T47D (cell line): ENCODE results near the gene PREP.
A peak's percentile ranks its signal among the peaks of the same experiment; 100 is the strongest.
"Not testable (repeated sequence)": the region's sequence is repeated elsewhere in the genome, so short reads cannot be mapped to it uniquely, and the experiment has no call there.

Experiments used
- DNase-seq, 2 experiments: peaks; one replicate each; pipeline versions ENCODE4 v3.0.0 to v3.0.0-alpha.2; 2011 to 2012; ENCODE audit warnings: low read depth in 1 of 2, low spot score in 1 of 2
- JUND ChIP-seq: IDR thresholded peaks from 2 replicates; pipeline ENCODE4 v1.6.1; 2012; ENCODE audit warnings: low read depth
- in situ Hi-C: cut with HindIII; loops from 2 replicates; pipeline ENCODE4 v1.10.0; 2016; ENCODE audit warnings: low sequenced_read_pairs, low pct_unique_long_range_greater_than_20kb

PREP gene

DNA sequence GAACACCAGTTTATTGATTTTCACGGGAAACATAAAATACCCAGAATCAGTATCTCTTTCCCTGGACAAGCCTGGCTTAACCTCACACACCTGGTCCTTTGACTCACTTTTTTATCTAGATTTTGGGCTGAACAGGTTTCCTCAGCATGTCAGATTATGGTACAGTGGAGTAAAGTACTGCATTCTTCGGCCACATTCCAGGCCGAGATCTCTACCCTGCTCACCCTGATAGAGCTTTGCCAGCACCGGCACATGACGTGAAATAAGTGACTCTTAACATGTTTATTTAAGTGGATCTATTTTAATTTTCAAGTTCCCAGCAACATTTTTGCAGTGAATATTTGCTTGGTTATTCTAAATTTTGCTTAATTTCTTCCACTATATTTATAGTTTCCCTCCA, 144.1 kb downstream of the PREP start:
- in situ Hi-C loops = no loop called here
- no peak for DNase-seq
- no peak for TF ChIP-seq JUND

DNA sequence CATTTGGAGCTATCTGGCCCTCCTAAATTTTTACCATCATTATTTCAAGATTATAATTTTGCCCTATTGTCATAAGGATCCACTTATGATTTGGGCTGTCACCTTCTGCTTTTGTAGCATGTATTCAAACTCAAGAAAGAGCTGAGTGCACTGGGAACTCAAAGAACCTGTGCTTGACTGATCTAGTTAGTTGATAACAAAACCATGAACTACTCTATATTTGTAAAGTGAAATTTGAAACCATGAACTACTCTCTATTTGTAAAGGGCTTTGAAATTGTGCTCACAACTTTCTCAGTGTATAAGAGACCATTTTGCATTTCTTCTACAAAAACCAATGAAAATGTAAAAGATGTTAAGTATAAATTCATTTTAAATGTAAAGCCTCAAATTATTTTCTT, 145.5 kb downstream of the PREP start:
- DNase-seq = peak in 1 of 2 experiments; percentile 43
- no peak for TF ChIP-seq JUND
- in situ Hi-C loops = no loop called here

DNA sequence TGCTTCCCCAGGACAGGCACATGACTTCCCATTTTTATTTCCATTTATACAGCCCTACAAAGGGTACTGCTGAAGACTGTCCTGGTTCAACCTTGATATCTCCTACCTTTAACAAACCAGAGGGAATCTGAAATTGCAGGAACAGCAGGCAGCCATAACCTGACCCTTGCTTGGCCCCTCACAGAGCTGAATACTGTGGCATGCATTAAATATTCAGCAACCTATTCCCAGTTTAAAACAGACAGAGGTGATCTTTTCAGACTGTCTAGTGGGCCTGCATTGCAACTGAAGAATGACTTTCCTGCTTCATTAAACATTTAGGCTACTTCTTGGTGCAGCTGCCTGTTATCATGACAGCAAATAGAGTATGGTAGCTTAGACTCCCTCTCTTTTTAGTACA, 146.3 kb downstream of the PREP start:
- TF ChIP-seq JUND = no peak
- in situ Hi-C loops = no loop called here
- no peak for DNase-seq

DNA sequence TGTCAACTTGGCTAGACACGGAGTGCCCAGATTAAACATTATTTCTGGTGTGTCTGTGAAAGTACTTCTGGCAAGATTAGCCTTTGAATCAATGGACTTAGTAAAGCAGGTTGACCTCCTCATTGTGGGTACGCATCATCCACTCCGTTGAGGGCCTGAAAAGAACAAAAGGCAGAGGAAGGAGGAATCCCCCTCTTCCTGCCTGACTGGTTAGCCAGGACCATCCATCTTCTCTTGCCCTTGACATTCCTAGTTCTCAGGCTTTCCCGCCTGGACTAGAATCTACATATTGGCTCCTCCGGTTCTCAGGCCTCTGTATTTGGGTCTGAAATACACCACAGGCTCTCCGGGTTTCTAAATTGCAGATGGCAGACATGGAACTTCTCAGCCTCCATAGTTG, 149.1 kb downstream of the PREP start:
- no peak for TF ChIP-seq JUND
- in situ Hi-C loops = no loop called here
- DNase-seq = peak in 1 of 2 experiments; percentile 30

DNA sequence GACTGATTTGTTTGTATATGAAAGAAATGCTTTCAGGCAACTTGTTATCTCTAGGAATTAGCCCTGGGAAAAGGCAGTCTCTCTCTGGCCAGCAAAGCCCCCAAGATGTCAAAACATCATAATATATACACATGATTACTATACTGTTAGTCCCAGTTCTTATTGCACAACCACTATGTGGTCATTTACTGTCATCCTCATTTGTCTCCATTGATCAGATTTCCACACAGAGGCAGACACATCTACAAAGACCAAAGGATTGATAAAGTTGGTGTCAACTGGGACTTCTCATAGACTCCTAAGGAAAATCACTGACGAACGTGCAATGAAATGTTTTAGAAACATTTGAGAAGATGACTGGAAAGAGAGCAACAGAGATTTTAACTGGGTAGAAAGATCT, 151.2 kb downstream of the PREP start:
- no peak for DNase-seq
- in situ Hi-C loops = no loop called here
- no peak for TF ChIP-seq JUND

DNA sequence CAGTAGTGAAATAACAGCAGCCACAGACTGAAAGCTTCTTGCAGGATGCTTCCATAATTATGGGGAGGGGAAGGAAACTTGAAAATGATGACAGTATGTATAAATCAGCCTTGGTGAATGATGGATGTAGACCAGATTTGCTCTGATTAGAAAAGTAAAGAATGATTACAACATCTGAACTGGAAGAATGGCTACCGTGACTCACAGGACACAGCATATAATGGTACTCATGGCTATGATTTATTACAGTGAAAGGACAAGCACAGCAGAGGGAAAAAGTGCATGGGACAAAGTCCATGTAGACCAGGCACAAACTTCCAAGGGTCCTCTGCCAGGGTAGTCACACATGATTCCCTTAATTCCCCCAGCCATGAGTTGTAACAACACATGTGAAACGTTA, 152.3 kb downstream of the PREP start:
- no peak for DNase-seq
- no peak for TF ChIP-seq JUND
- in situ Hi-C loops = no loop called here

DNA sequence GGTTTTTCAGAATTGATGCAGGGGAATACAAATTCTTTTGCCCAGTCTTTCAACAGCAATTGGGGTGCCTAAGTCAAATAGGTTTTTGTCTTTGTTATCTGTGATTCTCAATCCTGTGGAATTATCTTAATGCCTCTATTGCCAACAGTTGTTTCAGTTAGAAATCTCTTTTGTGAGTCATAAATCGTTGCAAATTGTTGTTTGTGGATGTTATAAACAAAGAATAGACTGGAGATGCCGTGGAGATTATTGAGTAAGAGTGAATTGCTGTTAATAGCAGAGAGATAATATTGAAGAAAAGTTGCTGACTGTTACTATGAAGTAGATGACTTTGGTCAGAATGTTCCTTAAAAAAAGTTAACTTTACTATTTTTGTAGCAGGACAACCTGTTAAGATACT, 159.4 kb downstream of the PREP start:
- DNase-seq = no peak
- TF ChIP-seq JUND = no peak
- in situ Hi-C loops = no loop called here

DNA sequence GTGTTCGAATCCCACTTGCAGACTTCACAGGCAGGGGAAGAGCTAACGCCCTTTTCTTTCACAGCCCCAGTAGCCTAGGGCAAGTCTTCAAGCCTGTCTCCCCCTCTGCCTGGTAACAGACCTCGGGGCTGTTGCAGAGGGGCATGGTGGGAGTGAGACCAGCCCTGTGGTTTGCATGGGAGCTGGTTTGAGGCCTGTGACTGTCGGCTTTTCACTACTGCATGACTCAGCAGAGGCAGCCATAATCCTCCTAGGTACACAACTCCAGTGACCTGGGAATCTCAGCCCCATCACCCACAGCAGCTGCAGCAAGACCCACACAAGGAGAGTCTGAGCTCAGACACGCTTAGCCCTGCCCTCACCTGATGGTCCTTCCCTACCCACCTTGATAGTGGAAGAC, 167.7 kb downstream of the PREP start:
- DNase-seq = no peak
- in situ Hi-C loops = no loop called here
- no peak for TF ChIP-seq JUND

DNA sequence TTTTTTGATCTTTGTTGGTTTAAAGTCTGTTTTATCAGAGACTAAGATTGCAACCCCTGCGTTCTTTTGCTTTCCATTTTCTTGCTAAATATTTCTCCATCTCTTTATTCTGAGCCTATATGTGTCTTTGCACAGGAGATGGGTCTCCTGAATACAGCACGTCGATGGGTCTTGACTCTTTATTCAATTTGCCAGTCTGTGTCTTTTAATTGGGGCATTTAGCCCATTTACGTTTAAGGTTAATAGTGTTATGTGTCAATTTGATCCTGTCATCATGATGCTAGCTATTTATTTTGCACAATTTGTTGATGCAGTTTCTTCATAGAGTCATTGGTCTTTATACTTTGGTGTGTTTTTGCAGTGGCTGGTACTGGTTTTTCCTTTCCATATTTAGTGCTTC, 171.1 kb downstream of the PREP start:
- in situ Hi-C loops, DNase-seq: not testable (repeated sequence)
